ENCODE data around the gene MAP1LC3B2. TPM values are rescaled to one million over a fixed set of nuclear protein-coding genes. Genes with fewer than 3 reads are reported as not detected.

MAP1LC3B2 gene
- total RNA-seq, 1 donor from 2014 or later: 0.79 TPM

GRCh38 chr12:116620124-116620491, 60.9 kb downstream of the MAP1LC3B2 start:
- H3K36me3 ChIP-seq (ENCODE audit: control insufficient read depth, insufficient read depth, low read length): no peaks in the 10 kb centered on the region
- H3K4me3 ChIP-seq (ENCODE audit: low read depth, low read length): no peak overlapping the region
- no peak for TF ChIP-seq CTCF (IDR thresholded peaks at IDR 0.05; ENCODE audit: insufficient read depth, low read length, severe bottlenecking)
- H3K27me3 ChIP-seq (ENCODE audit: control insufficient read depth, insufficient read depth, low read length): no peaks in the 10 kb centered on the region
- FAIRE-seq: no peak
- DNase-seq (ENCODE audit: low read depth): no peak

- no peak for FAIRE-seq
These were observed 61.5 kb downstream of the MAP1LC3B2 start for GRCh38 chr12:116620492-116621191.

GRCh38 chr12:116621194-116621593, 62.0 kb downstream of the MAP1LC3B2 start:
- no peak for TF ChIP-seq CTCF (IDR thresholded peaks at IDR 0.05; ENCODE audit: insufficient read depth, low read length, severe bottlenecking)
- FAIRE-seq (no peak), DNase-seq (ENCODE audit: low read depth) (no peak)
- Histone ChIP-seq H3K27me3 (ENCODE audit: control insufficient read depth, insufficient read depth, low read length) (no peaks in the 10 kb centered on the region), H3K36me3 (ENCODE audit: control insufficient read depth, insufficient read depth, low read length) (no peaks in the 10 kb centered on the region), H3K4me3 (ENCODE audit: low read depth, low read length) (no peak overlapping the region)

More at GRCh38 chr12:116620492-116621191, 61.5 kb downstream of the MAP1LC3B2 start:
- DNase-seq (ENCODE audit: low read depth): no peak
- no peaks in the 10 kb centered on the region for H3K36me3 ChIP-seq (ENCODE audit: control insufficient read depth, insufficient read depth, low read length)
- no peak overlapping the region for H3K4me3 ChIP-seq (ENCODE audit: low read depth, low read length)
- H3K27me3 ChIP-seq (ENCODE audit: control insufficient read depth, insufficient read depth, low read length): no peaks in the 10 kb centered on the region
- TF ChIP-seq CTCF (IDR thresholded peaks at IDR 0.05; ENCODE audit: insufficient read depth, low read length, severe bottlenecking): no peak

GRCh38 chr12:116624516-116624915, 65.3 kb downstream of the MAP1LC3B2 start:
- FAIRE-seq (no peak), DNase-seq (ENCODE audit: low read depth) (no peak)
- no peak for TF ChIP-seq CTCF (IDR thresholded peaks at IDR 0.05; ENCODE audit: insufficient read depth, low read length, severe bottlenecking)
- H3K36me3 ChIP-seq (ENCODE audit: control insufficient read depth, insufficient read depth, low read length): no peaks in the 10 kb centered on the region
- H3K27me3 ChIP-seq (ENCODE audit: control insufficient read depth, insufficient read depth, low read length): no peaks in the 10 kb centered on the region
- H3K4me3 ChIP-seq (ENCODE audit: low read depth, low read length): no peak overlapping the region

- Histone ChIP-seq H3K4me3 (ENCODE audit: low read depth, low read length) (no peak overlapping the region), H3K27me3 (ENCODE audit: control insufficient read depth, insufficient read depth, low read length) (no peaks in the 10 kb centered on the region), H3K36me3 (ENCODE audit: control insufficient read depth, insufficient read depth, low read length) (no peaks in the 10 kb centered on the region)
- DNase-seq (ENCODE audit: low read depth) (no peak), FAIRE-seq (no peak)
- TF ChIP-seq CTCF (IDR thresholded peaks at IDR 0.05; ENCODE audit: insufficient read depth, low read length, severe bottlenecking): no peak
These were observed 67.0 kb downstream of the MAP1LC3B2 start for GRCh38 chr12:116626153-116626552.

Other genes starting within 250 kb of the MAP1LC3B2 start
- gene SPRING1, start 178.7 kb downstream of the MAP1LC3B2 start, total RNA-seq: 27.8 and 29.7 TPM in 2 replicates
- gene RNFT2, start 178.9 kb downstream of the MAP1LC3B2 start, total RNA-seq: 0.26 TPM in 2 replicates

Measured in bronchial epithelial cell (primary cell).